ENCODE results near the gene EEF1AKMT4.

DNA sequence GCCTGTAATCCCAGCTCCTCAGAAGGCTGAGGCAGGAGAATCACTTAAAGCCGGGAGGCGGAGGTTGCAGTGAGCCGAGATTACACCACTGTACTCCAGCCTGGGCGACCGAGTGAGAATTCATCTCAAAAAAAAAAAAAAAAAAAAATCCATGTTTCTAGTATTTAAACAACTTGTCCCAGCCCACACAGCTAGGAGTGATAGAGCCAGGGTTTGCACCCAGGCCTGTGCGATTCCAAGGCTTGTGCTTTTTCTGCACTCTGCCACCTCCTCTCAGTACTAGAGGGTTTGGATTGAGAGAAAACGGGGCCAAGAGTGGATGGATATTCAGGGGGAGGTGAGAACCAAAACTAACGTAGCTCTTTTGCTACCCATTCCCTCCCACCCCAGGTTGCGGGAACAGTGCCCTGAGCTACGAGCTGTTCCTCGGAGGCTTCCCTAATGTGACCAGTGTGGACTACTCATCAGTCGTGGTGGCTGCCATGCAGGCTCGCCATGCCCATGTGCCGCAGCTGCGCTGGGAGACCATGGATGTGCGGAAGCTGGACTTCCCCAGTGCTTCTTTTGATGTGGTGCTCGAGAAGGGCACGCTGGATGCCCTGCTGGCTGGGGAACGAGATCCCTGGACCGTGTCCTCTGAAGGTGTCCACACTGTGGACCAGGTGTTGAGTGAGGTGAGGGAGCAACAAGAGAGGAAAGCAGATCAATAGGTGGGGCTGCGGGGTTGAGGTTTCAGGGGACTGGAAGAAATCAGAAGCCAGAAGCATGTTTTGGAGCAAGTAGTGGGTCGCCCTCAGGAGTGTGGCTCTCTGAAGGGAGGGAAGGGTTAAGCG lies 7.8 kb downstream of the EEF1AKMT4 start:
- no peak for TF ChIP-seq CTCF (IDR thresholded peaks at IDR 0.05)
- TF ChIP-seq POLR2A (IDR thresholded peaks at IDR 0.05), result no peak
- no peak for TF ChIP-seq POLR2AphosphoS5 (IDR thresholded peaks at IDR 0.05)

All from breast epithelium (tissue), 3 donors.